Upper lobe of left lung (tissue), 6 donors: ENCODE data around the gene PCDHGA7. TPM values are rescaled to one million over a fixed set of nuclear protein-coding genes. Genes with fewer than 3 reads are reported as not detected.
"Not testable (repeated sequence)": the region's sequence is repeated elsewhere in the genome, so short reads cannot be mapped to it uniquely, and the experiment has no call there.

Experiments
- ATAC-seq, 2 donors: fragments of 200-7000 bp; cut with Tn5 transposase; one replicate each; pipeline ENCODE4 v1.9.1; 2022; ENCODE audit warnings: mild to moderate bottlenecking in 2 of 2, moderate library complexity in 2 of 2; ENCODE audit not compliant: low FRiP score in 2 of 2
- DNase-seq, 2 donors: peaks; one replicate each; pipeline ENCODE4 v3.0.0-alpha.2; 2019 to 2020
- H3K27ac ChIP-seq, 4 donors: fragments of 200-600 bp; sonication (generic); one replicate each; pipeline ENCODE4 v1.5.1; 2016 to 2019
- H3K27me3 ChIP-seq, 4 donors: fragments of 200-600 bp; sonication (generic); one replicate each; pipeline ENCODE4 v1.5.1; 2017 to 2019
- H3K36me3 ChIP-seq, 4 donors: fragments of 200-600 bp; sonication (generic); one replicate each; pipeline ENCODE4 v1.5.1; 2016 to 2019
- H3K4me1 ChIP-seq, 4 donors: fragments of 200-600 bp; sonication (generic); one replicate each; pipeline ENCODE4 v1.5.1; 2018 to 2019
- H3K4me3 ChIP-seq, 4 donors: fragments of 200-600 bp; sonication (generic); one replicate each; pipeline ENCODE4 v1.5.1; 2017 to 2019; ENCODE audit warnings: mild to moderate bottlenecking in 2 of 4, moderate library complexity in 1 of 4
- H3K9me3 ChIP-seq, 4 donors: fragments of 200-600 bp; sonication (generic); one replicate each; pipeline ENCODE4 v1.5.1; 2018 to 2019
- EP300 ChIP-seq, 4 donors: sonication (generic); formaldehyde crosslinking; IDR thresholded peaks; one replicate each; pipeline ENCODE4 v1.5.1; 2017; ENCODE audit warnings: antibody characterized with exemption in 4 of 4, control low read depth in 2 of 4
- POLR2A ChIP-seq, 4 donors: fragments of 450-650 bp; IDR thresholded peaks; one replicate each; pipeline ENCODE4 v1.5.1; 2016 to 2017; ENCODE audit warnings: antibody characterized with exemption in 4 of 4, mild to moderate bottlenecking in 2 of 4
- POLR2AphosphoS5 ChIP-seq, 2 donors: sonication (generic); formaldehyde crosslinking; IDR thresholded peaks; one replicate each; pipeline ENCODE4 v1.5.1; 2017; ENCODE audit warnings: antibody characterized with exemption in 2 of 2
- WGBS, 2 donors: methylation state at CpG; one replicate each; pipeline ENCODE4 v1.1.5; 2017 to 2018; 5-methylcytosine and 5-hydroxymethylcytosine counted together
- total RNA-seq, 6 donors: library from RNA; depleted of rRNA in 4 of 6; stranded (reverse); fragments of >200 nt in 4 of 6; gene quantifications; one replicate each; pipeline versions ENCODE4 v1.1.0 to v1.2.1, GENCODE V29; 2016 to 2021
- TF ChIP-seq, protein P1 (sequence below), 6 experiments: fragments of 450-650 bp in 4 of 6; fragments of 200-600 bp in 2 of 6; sonication (generic) in 2 of 6; IDR thresholded peaks; one replicate each; pipeline ENCODE4 v1.5.1; 2016 to 2019; ENCODE audit warnings: antibody characterized with exemption in 6 of 6
- donor health status: DM: no; HTN: no; CAD: no; lungs with moderate emphysema.
- donor health status: DM: no; HTN: yes; CAD: no; lungs with severe emphysema.

The PCDHGA7 gene
- total RNA-seq, 6 donors from 2014 or later, result 1.2 to 13.6 (median 2.7) TPM

DNA sequence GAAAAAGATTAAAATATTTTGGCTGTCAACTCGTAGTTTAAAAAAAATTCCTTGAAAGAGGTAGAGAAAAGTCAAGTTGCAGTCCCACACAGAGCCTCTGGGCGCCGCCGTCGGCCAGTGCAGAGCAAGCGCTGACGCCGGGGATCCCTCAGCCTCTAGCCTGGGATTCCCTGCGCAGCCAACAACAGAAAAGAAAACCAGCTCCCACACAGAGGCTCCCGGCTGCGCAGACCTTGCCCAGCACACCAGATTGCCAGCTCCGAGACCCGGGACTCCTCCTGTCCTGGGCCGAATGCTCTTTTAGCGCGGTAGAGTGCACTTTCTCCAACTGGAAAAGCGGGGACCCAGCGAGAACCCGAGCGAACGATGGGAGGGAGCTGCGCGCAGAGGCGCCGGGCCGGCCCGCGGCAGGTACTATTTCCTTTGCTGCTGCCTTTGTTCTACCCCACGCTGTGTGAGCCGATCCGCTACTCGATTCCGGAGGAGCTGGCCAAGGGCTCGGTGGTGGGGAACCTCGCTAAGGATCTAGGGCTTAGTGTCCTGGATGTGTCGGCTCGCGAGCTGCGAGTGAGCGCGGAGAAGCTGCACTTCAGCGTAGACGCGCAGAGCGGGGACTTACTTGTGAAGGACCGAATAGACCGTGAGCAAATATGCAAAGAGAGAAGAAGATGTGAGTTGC lies 35.1 kb downstream of the PCDHGA7 start, which contains the start of gene PCDHGB7:
TSS of gene PCDHGB7 (plus strand) at position 184 of the 679 bp plus-strand sequence. CDS start at position 367, 183 bp downstream.
- H3K9me3 ChIP-seq, result peaks cover 55 to 92% (median 82%) of the 10 kb centered on the region in 4 donors
- H3K27ac ChIP-seq, result peak within 1 kb of the TSS in 2 of 4 donors; percentile 60 to 77
- peaks cover 0 to 21% (median 1%) of the 10 kb centered on the region in 4 donors for H3K4me1 ChIP-seq
- ATAC-seq (peak; percentile 87 to 91), DNase-seq (peak; percentile 78 to 92)
- WGBS, 2 donors, result 10 to 13% methylated on average over 36 to 47 of the region's 47 CpGs
- H3K27me3 ChIP-seq, H3K36me3 ChIP-seq: not testable (repeated sequence)
- TF ChIP-seq, protein P1, sequence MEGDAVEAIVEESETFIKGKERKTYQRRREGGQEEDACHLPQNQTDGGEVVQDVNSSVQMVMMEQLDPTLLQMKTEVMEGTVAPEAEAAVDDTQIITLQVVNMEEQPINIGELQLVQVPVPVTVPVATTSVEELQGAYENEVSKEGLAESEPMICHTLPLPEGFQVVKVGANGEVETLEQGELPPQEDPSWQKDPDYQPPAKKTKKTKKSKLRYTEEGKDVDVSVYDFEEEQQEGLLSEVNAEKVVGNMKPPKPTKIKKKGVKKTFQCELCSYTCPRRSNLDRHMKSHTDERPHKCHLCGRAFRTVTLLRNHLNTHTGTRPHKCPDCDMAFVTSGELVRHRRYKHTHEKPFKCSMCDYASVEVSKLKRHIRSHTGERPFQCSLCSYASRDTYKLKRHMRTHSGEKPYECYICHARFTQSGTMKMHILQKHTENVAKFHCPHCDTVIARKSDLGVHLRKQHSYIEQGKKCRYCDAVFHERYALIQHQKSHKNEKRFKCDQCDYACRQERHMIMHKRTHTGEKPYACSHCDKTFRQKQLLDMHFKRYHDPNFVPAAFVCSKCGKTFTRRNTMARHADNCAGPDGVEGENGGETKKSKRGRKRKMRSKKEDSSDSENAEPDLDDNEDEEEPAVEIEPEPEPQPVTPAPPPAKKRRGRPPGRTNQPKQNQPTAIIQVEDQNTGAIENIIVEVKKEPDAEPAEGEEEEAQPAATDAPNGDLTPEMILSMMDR (IDR thresholded peaks at IDR 0.05), result peak; percentile 50 to 66 (median 60)
- H3K4me3 ChIP-seq, result peak within 1 kb of the TSS; percentile 16 to 52 (median 44)

DNA sequence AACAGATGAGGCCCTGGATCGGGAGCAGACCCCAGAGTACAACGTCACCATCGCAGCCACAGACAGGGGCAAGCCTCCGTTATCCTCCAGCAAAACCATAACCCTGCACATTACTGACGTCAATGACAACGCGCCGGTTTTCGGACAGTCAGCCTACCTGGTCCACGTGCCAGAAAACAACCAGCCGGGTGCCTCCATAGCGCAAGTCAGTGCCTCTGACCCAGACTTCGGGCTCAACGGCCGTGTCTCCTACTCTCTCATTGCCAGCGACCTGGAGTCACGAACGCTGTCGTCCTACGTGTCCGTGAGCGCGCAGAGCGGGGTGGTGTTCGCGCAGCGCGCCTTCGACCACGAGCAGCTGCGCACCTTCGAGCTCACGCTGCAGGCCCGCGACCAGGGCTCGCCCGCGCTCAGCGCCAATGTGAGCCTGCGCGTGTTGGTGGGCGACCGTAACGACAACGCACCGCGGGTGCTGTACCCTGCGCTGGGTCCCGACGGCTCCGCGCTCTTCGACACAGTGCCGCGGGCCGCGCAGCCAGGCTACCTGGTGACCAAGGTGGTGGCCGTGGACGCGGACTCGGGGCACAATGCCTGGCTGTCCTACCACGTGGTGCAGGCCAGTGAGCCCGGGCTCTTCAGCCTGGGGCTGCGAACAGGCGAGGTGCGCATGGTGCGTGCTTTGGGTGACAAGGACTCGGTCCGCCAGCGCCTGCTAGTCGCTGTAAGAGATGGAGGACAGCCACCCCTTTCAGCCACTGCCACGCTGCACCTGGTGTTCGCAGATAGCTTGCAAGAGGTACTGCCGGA lies 36.7 kb downstream of the PCDHGA7 start:
- peak in 1 of 2 donors; percentile 78 for DNase-seq
- Histone ChIP-seq H3K4me1 (peaks cover 0 to 17% (median 1%) of the 10 kb centered on the region in 4 donors), H3K27ac (no peak overlapping the region), H3K27me3 (no peaks in the 10 kb centered on the region), H3K9me3 (peaks cover 59 to 93% (median 79%) of the 10 kb centered on the region in 4 donors), H3K4me3 (no peak overlapping the region), H3K36me3 (no peaks in the 10 kb centered on the region)
- TF ChIP-seq POLR2AphosphoS5 (IDR thresholded peaks at IDR 0.05), result no peak
- TF ChIP-seq EP300 (IDR thresholded peaks at IDR 0.05), result no peak
- TF ChIP-seq, protein P1 (IDR thresholded peaks at IDR 0.05), result no peak
- TF ChIP-seq POLR2A (IDR thresholded peaks at IDR 0.05), result no peak
- ATAC-seq, result no peak
- 39 to 45% methylated on average over 17 to 55 of the region's 74 CpGs for WGBS, 2 donors

DNA sequence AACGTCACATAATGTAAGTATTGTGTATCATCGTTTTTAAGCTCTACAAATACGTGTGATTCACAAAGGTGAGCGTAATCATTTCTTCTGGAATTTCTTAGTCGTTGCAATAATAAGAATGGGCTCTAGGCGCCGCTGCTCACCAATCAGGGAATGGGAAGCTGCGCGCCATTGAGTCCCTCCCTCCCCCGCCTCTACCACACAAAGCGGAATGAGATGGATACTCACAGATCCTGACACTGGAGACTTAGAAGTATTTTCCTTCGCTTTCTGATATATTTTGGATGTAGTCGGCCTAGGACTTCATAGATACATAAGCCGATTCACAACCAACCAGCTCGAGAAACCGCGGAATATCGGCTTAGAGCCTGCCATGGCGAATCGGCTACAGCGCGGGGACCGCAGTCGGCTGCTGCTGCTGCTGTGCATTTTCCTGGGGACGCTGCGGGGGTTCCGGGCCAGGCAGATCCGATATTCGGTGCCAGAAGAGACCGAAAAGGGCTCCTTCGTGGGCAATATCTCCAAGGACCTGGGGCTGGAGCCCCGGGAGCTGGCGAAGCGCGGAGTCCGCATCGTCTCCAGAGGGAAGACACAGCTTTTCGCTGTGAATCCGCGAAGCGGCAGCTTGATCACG lies 38.4 kb downstream of the PCDHGA7 start, which contains the start of gene PCDHGA11:
TSS of gene PCDHGA11 (plus strand) at position 197 of the 634 bp plus-strand sequence. CDS start at position 374, 177 bp downstream.
- Histone ChIP-seq H3K9me3 (peaks cover 67 to 94% (median 81%) of the 10 kb centered on the region in 4 donors), H3K27me3 (no peaks in the 10 kb centered on the region), H3K36me3 (no peaks in the 10 kb centered on the region), H3K4me1 (peaks cover 0 to 13% (median 1%) of the 10 kb centered on the region in 4 donors), H3K27ac (no peak within 1 kb of the TSS), H3K4me3 (peak within 1 kb of the TSS in 3 of 4 donors; percentile 22 to 46 (median 31))
- DNase-seq, result peak; percentile 59 to 77
- ATAC-seq, result peak in 1 of 2 donors; percentile 64
- TF ChIP-seq, protein P1 (IDR thresholded peaks at IDR 0.05), result peak in 4 of 6 experiments; percentile 20 to 43 (median 37)
- TF ChIP-seq EP300 (IDR thresholded peaks at IDR 0.05) (no peak), POLR2AphosphoS5 (IDR thresholded peaks at IDR 0.05) (no peak), POLR2A (IDR thresholded peaks at IDR 0.05) (no peak)
- WGBS, 2 donors, result 10 to 13% methylated on average over 21 to 42 of the region's 42 CpGs

- Histone ChIP-seq H3K4me1 (peaks cover 0 to 13% (median 1%) of the 10 kb centered on the region in 4 donors), H3K27ac (no peak overlapping the region), H3K9me3 (peaks cover 72 to 95% (median 82%) of the 10 kb centered on the region in 4 donors), H3K36me3 (no peaks in the 10 kb centered on the region), H3K4me3 (peak overlapping the region in 3 of 4 donors; percentile 22 to 46 (median 31)), H3K27me3 (no peaks in the 10 kb centered on the region)
- TF ChIP-seq POLR2AphosphoS5 (IDR thresholded peaks at IDR 0.05), result no peak
- TF ChIP-seq, protein P1 (IDR thresholded peaks at IDR 0.05), result no peak
- no peak for TF ChIP-seq POLR2A (IDR thresholded peaks at IDR 0.05)
- no peak for TF ChIP-seq EP300 (IDR thresholded peaks at IDR 0.05)
- no peak for DNase-seq
- 15 to 17% methylated on average over 12 to 13 of the region's 13 CpGs for WGBS, 2 donors
- ATAC-seq, result no peak
Observed at GRCh38 chr5:141421489-141421855, 38.9 kb downstream of the PCDHGA7 start.
